H1 (cell line): Measurements from ENCODE around the gene MAPK1. TPM values are rescaled to one million over a fixed set of nuclear protein-coding genes. Genes with fewer than 3 reads are reported as not detected.
"Not testable (repeated sequence)": the region's sequence is repeated elsewhere in the genome, so short reads cannot be mapped to it uniquely, and the experiment has no call there.

Experiments
- CTCF ChIA-PET: fragments of 300-600 bp; sonication (Branson Sonifier 250); formaldehyde crosslinking; loops from one replicate; lab custom pipeline; 2021; ENCODE audit not compliant: partially characterized antibody; lab: Charles Lee
- POLR2A ChIA-PET: fragments of 300-600 bp; sonication (Branson Sonifier 250); formaldehyde crosslinking; loops from one replicate; lab custom pipeline; 2021; ENCODE audit warnings: inconsistent platforms; ENCODE audit not compliant: partially characterized antibody; lab: Charles Lee
- DNase-seq, 2 experiments: peaks; one replicate each; pipeline versions ENCODE4 v3.0.0 to v3.0.0-alpha.2; 2010 to 2022; ENCODE audit warnings: low spot score in 2 of 2, low read depth in 1 of 2, mixed read lengths in 1 of 2
- FAIRE-seq: peaks from 2 replicates; lab custom pipeline; 2011; peaks lifted over from hg19 to GRCh38; lab: Jason Lieb, UNC
- H2AFZ ChIP-seq: 2 replicates; pipeline ENCODE4 v1.8.1; 2012; ENCODE audit warnings: low read length, inconsistent platforms
- H2AK5ac ChIP-seq: 2 replicates; pipeline ENCODE4 v1.6.1; 2013; ENCODE audit warnings: low read depth, low read length
- H2BK120ac ChIP-seq: replicated peaks from 2 replicates; pipeline ENCODE3; 2013; ENCODE audit warnings: low read depth, low read length, inconsistent platforms
- H2BK12ac ChIP-seq: 2 replicates; pipeline ENCODE4 v1.6.1; 2013; ENCODE audit warnings: low read depth, low read length
- H2BK15ac ChIP-seq: 2 replicates; pipeline ENCODE4 v1.6.1; 2013; ENCODE audit warnings: low read length
- H2BK20ac ChIP-seq: 2 replicates; pipeline ENCODE4 v1.6.1; 2013; ENCODE audit warnings: low read length
- H2BK5ac ChIP-seq: 2 replicates; pipeline ENCODE4 v1.6.1; 2013; ENCODE audit warnings: low read depth, low read length
- H3K14ac ChIP-seq: 2 replicates; pipeline ENCODE4 v1.6.1; 2013; ENCODE audit warnings: inconsistent platforms; ENCODE audit not compliant: insufficient read length
- H3K18ac ChIP-seq: 2 replicates; pipeline ENCODE4 v1.6.1; 2013; ENCODE audit warnings: low read length; ENCODE audit errors: extremely low read depth
- H3K23ac ChIP-seq: 2 replicates; pipeline ENCODE4 v1.6.1; 2013; ENCODE audit warnings: inconsistent platforms; ENCODE audit not compliant: insufficient read length
- H3K23me2 ChIP-seq: 2 replicates; pipeline ENCODE4 v1.6.1; 2013; ENCODE audit warnings: low read depth, low read length
- H3K27ac ChIP-seq: 2 replicates; pipeline ENCODE4 v1.6.1; 2011; ENCODE audit warnings: low read depth, low read length, inconsistent platforms
- H3K27me3 ChIP-seq, 4 experiments: replicated peaks in 1 of 4; 1 replicate in 1 of 4; 2 replicates in 3 of 4; pipeline versions ENCODE4 v1.6.1 to v1.8.1; 2011 to 2013; ENCODE audit warnings: low read length in 3 of 4, mild to moderate bottlenecking in 3 of 4, inconsistent platforms in 2 of 4, mixed read lengths in 2 of 4, moderate library complexity in 1 of 4; ENCODE audit not compliant: control insufficient read depth in 3 of 4, insufficient read depth in 3 of 4; ENCODE audit errors: extremely low read depth in 1 of 4
- H3K36me3 ChIP-seq, 4 experiments: 2 replicates each; pipeline versions ENCODE4 v1.6.1 to v1.8.1; 2011 to 2013; ENCODE audit warnings: mild to moderate bottlenecking in 4 of 4, low read length in 3 of 4, moderate library complexity in 2 of 4, control low read depth in 1 of 4, inconsistent platforms in 1 of 4; ENCODE audit not compliant: insufficient read depth in 4 of 4, control insufficient read depth in 2 of 4
- H3K4ac ChIP-seq: replicated peaks from 2 replicates; pipeline ENCODE3; 2013; ENCODE audit warnings: low read length, low read depth, mixed read lengths, inconsistent platforms; ENCODE audit not compliant: insufficient read length
- H3K4me1 ChIP-seq, 4 experiments: replicated peaks in 1 of 4; 1 replicate in 1 of 4; 2 replicates in 3 of 4; pipeline versions ENCODE4 v1.6.1 to v1.8.1; 2011 to 2013; ENCODE audit warnings: low read length in 3 of 4, inconsistent platforms in 2 of 4, mixed read lengths in 1 of 4; ENCODE audit not compliant: insufficient read depth in 4 of 4, control insufficient read depth in 3 of 4
- H3K4me2 ChIP-seq, 2 experiments: 2 replicates each; pipeline versions ENCODE4 v1.6.1 to v1.8.1; 2011 to 2013; ENCODE audit warnings: low read depth in 2 of 2, low read length in 2 of 2, control low read depth in 1 of 2, inconsistent platforms in 1 of 2, mild to moderate bottlenecking in 1 of 2; ENCODE audit not compliant: insufficient read depth in 1 of 2
- H3K4me3 ChIP-seq, 4 experiments: fragments of 200-600, 300-600 bp in 1 of 4; sonication (generic), shearing (Covaris generic), sonication (Bioruptor Twin) in 1 of 4; 2 replicates each; pipeline versions ENCODE4 v1.5.1 to v1.8.1; 2011 to 2016; ENCODE audit warnings: low read length in 4 of 4, low read depth in 3 of 4, control low read depth in 2 of 4, inconsistent platforms in 2 of 4, mild to moderate bottlenecking in 2 of 4, mixed read lengths in 1 of 4, moderate library complexity in 1 of 4; ENCODE audit not compliant: insufficient read depth in 2 of 4; ENCODE audit errors: extremely low read depth in 1 of 4
- H3K56ac ChIP-seq: replicated peaks from 2 replicates; pipeline ENCODE3; 2013; ENCODE audit warnings: low read depth, mild to moderate bottlenecking, mixed read lengths, low read length, inconsistent platforms; ENCODE audit not compliant: insufficient read length
- H3K79me1 ChIP-seq: 2 replicates; pipeline ENCODE4 v1.6.1; 2013; ENCODE audit warnings: low read depth, low read length, control low read depth
- H3K79me2 ChIP-seq, 2 experiments: 2 replicates each; pipeline versions ENCODE4 v1.6.1 to v1.8.1; 2012 to 2013; ENCODE audit warnings: low read length in 2 of 2, mild to moderate bottlenecking in 2 of 2, inconsistent platforms in 1 of 2; ENCODE audit not compliant: insufficient read depth in 2 of 2, control insufficient read depth in 1 of 2
- H3K9ac ChIP-seq, 4 experiments: replicated peaks in 1 of 4; 1 replicate in 1 of 4; 2 replicates in 3 of 4; pipeline versions ENCODE4 v1.6.1 to v1.8.1; 2011 to 2013; ENCODE audit warnings: low read depth in 3 of 4, low read length in 3 of 4, control low read depth in 2 of 4, mild to moderate bottlenecking in 2 of 4, moderate library complexity in 2 of 4, inconsistent platforms in 1 of 4; ENCODE audit errors: extremely low read depth in 1 of 4
- H3K9me3 ChIP-seq, 2 experiments: 2 replicates each; pipeline versions ENCODE4 v1.6.1 to v1.8.1; 2012 to 2013; ENCODE audit warnings: mild to moderate bottlenecking in 2 of 2, moderate library complexity in 2 of 2, control low read depth in 1 of 2, inconsistent platforms in 1 of 2, low read depth in 1 of 2, low read length in 1 of 2, mixed read lengths in 1 of 2; ENCODE audit not compliant: insufficient read depth in 2 of 2
- H4K20me1 ChIP-seq, 2 experiments: replicated peaks in 1 of 2; 2 replicates each; pipeline versions ENCODE3 to v1.8.1; 2011 to 2013; ENCODE audit warnings: inconsistent platforms in 2 of 2, low read length in 2 of 2, mild to moderate bottlenecking in 1 of 2; ENCODE audit not compliant: insufficient read depth in 2 of 2, control insufficient read depth in 1 of 2
- H4K5ac ChIP-seq: 2 replicates; pipeline ENCODE4 v1.6.1; 2013; ENCODE audit warnings: low read length, low read depth, mixed read lengths, inconsistent platforms; ENCODE audit not compliant: insufficient read length
- H4K8ac ChIP-seq: 2 replicates; pipeline ENCODE4 v1.8.0; 2013; ENCODE audit warnings: mild to moderate bottlenecking, moderate library complexity, low read length, inconsistent platforms; ENCODE audit not compliant: insufficient read depth; ENCODE audit errors: extremely low read depth
- H4K91ac ChIP-seq: replicated peaks from 2 replicates; pipeline ENCODE3; 2013; ENCODE audit warnings: low read length, mixed read lengths, inconsistent platforms; ENCODE audit not compliant: insufficient read length
- WGBS, 2 experiments: shearing (Covaris generic) in 1 of 2; methylation state at CpG; one replicate each; pipeline versions ENCODE4 v1.1.6 to v1.1.7; 2013 to 2015; ENCODE audit warnings: low lambda C conversion rate in 2 of 2, mixed read lengths in 2 of 2, inconsistent platforms in 1 of 2, low coverage in 1 of 2, missing lambda C conversion rate in 1 of 2; ENCODE audit not compliant: insufficient replicate concordance in 2 of 2, insufficient coverage in 1 of 2, insufficient read length in 1 of 2; ENCODE audit errors: extremely low coverage in 1 of 2, missing lambda C conversion rate in 1 of 2; 5-methylcytosine and 5-hydroxymethylcytosine counted together
- polyA plus RNA-seq, 7 experiments: library from polyadenylated mRNA; depleted of rRNA in 3 of 7; stranded (reverse) in 5 of 7; unstranded in 2 of 7; fragments of >200 nt in 5 of 7; fragments of 200-250 nt in 2 of 7; gene quantifications; 1 replicate in 5 of 7; 2 replicates in 1 of 7; 4 replicates in 1 of 7; pipeline versions ENCODE4 v1.2.1 to v1.2.3, GENCODE V29; 2011 to 2013; ENCODE audit warnings: missing spikeins in 2 of 7, mixed read lengths in 2 of 7
- total RNA-seq: library from RNA; stranded (reverse); fragmentation: NEBNext Ultra II Directional; extraction: Animal tissue kit (Norgen Biotek cat#: 25700); gene quantifications from 2 replicates; pipeline ENCODE4 v1.2.1, GENCODE V29; 2021

The MAPK1 gene
- total and polyA plus RNA-seq, 2 of the 8 experiments (the other 6 are each of a cell fraction or from before 2014, with no cell fraction given) = 28.1 to 101 TPM

GRCh38 chr22:21848057-21848456, 19.4 kb downstream of the MAPK1 start:
- FAIRE-seq, H2BK15ac ChIP-seq, H3K9ac ChIP-seq, H3K4me3 ChIP-seq, H3K4me2 ChIP-seq, H2BK5ac ChIP-seq, H4K5ac ChIP-seq, H3K4ac ChIP-seq, H4K8ac ChIP-seq, H3K56ac ChIP-seq, H3K27me3 ChIP-seq, H4K91ac ChIP-seq, DNase-seq, H4K20me1 ChIP-seq, H2AFZ ChIP-seq, H3K23ac ChIP-seq, H3K27ac ChIP-seq, H2BK120ac ChIP-seq, H3K18ac ChIP-seq, H2BK12ac ChIP-seq, H3K23me2 ChIP-seq, H2AK5ac ChIP-seq, H3K14ac ChIP-seq, H3K4me1 ChIP-seq, H3K36me3 ChIP-seq, H2BK20ac ChIP-seq: not testable (repeated sequence)
- 93% methylated on average over 5 of the region's 5 CpGs; no CpG with 5 or more reads in 1 of the 2 experiments for WGBS, 2 experiments
- ChIA-PET POLR2A (interaction anchor here (1.3 kb wide), 1 partner anchor 19 kb away, joined by 3 read pairs; the partner anchor contains the start of gene MAPK1), CTCF (interaction anchor here (1.3 kb wide), 1 partner anchor 219 kb away, joined by 3 read pairs; no protein-coding TSS in a partner anchor)
- H3K9me3 ChIP-seq = peaks cover 0 to 15% of the 10 kb centered on the region in 2 experiments; a peak in 2 of 4 replicates
- H3K79me2 ChIP-seq = peaks cover 8 to 88% of the 10 kb centered on the region in 2 experiments
- H3K79me1 ChIP-seq = peaks cover 11% of the 10 kb centered on the region
